Skeletal muscle tissue (tissue), 4 donors: ENCODE data around the gene EIF2S2. TPM values are rescaled to one million over a fixed set of nuclear protein-coding genes. Genes with fewer than 3 reads are reported as not detected.
A peak's percentile ranks its signal among the peaks of the same experiment; 100 is the strongest.

Source experiments
- H3K27ac ChIP-seq: one replicate; pipeline ENCODE4 v1.7.0; 2013; ENCODE audit warnings: mild to moderate bottlenecking, low read depth, low read length, inconsistent platforms
- H3K27me3 ChIP-seq, 3 donors: one replicate each; pipeline ENCODE4 v1.7.0; 2013; ENCODE audit warnings: low read length in 3 of 3; ENCODE audit not compliant: control insufficient read depth in 3 of 3, insufficient read depth in 3 of 3
- H3K36me3 ChIP-seq, 3 donors: one replicate each; pipeline ENCODE4 v1.7.0; 2013; ENCODE audit warnings: low read length in 3 of 3; ENCODE audit not compliant: control insufficient read depth in 3 of 3, insufficient read depth in 3 of 3
- H3K4me1 ChIP-seq, 3 donors: one replicate each; pipeline ENCODE4 v1.7.0; 2013; ENCODE audit warnings: low read length in 3 of 3, mild to moderate bottlenecking in 3 of 3; ENCODE audit not compliant: control insufficient read depth in 3 of 3, insufficient read depth in 3 of 3
- H3K4me3 ChIP-seq, 3 donors: one replicate each; pipeline ENCODE4 v1.7.0; 2013; ENCODE audit warnings: low read length in 3 of 3
- H3K9ac ChIP-seq, 3 donors: one replicate each; pipeline ENCODE4 v1.7.0; 2013; ENCODE audit warnings: low read length in 3 of 3, mild to moderate bottlenecking in 3 of 3, moderate library complexity in 2 of 3, low read depth in 1 of 3
- H3K9me3 ChIP-seq, 3 donors: one replicate each; pipeline ENCODE4 v1.7.0; 2013; ENCODE audit warnings: low read length in 3 of 3; ENCODE audit not compliant: control insufficient read depth in 3 of 3
- total RNA-seq: library from RNA; depleted of rRNA; stranded (reverse); fragments of >200 nt; gene quantifications from one replicate; pipeline ENCODE4 v1.2.3, GENCODE V29; 2014
- donor health status: Osteomylitis.

Gene EIF2S2
- total RNA-seq, 1 donor from 2014 or later = 35.5 TPM

- Histone ChIP-seq H3K4me3 (no peak overlapping the region), H3K9ac (no peak overlapping the region), H3K36me3 (peaks cover 4 to 8% (median 6%) of the 10 kb centered on the region in 3 donors), H3K27ac (peak overlapping the region; percentile 38), H3K4me1 (peaks cover 23 to 36% (median 24%) of the 10 kb centered on the region in 3 donors), H3K27me3 (no peaks in the 10 kb centered on the region), H3K9me3 (no peaks in the 10 kb centered on the region)
Measured at GRCh38 chr20:34069341-34070078, 42.5 kb downstream of the EIF2S2 start.

GRCh38 chr20:34068001-34068400 lies 44.0 kb downstream of the EIF2S2 start:
- Histone ChIP-seq H3K4me1 (peaks cover 15 to 26% (median 21%) of the 10 kb centered on the region in 3 donors), H3K27me3 (no peaks in the 10 kb centered on the region), H3K4me3 (no peak overlapping the region), H3K9ac (no peak overlapping the region), H3K9me3 (no peaks in the 10 kb centered on the region), H3K36me3 (peaks cover 0 to 4% (median 0%) of the 10 kb centered on the region in 3 donors), H3K27ac (no peak overlapping the region)

DNA sequence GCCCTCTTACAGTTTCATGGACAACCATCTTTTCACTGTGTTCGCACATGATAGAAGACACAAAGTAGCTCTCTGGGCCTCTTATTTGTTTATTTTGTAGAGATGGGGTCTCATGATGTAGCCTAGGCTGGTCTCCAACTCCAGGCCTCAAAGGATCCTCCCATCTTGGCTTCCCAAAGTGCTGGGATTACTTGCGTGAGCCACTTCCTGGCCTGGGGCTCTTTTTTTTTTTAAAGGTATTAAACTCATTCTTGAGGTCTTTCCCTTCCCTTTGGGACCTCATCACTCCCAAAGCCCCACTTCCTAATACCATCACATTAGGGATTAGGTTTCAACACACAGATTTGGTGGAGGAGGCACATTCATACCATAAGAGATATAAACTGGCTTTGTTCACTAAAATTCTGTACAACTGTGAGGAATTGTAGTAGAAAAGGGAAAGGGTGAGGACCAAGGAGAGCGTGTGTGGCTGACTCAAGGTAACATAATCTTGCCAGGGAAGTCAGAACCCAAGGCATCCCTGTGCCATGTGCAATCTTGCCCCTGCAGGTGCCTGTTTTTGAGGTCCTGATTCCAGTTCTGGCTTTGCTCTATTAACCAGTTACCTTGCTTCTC lies 45.5 kb downstream of the EIF2S2 start:
- Histone ChIP-seq H3K4me3 (no peak overlapping the region), H3K9me3 (no peaks in the 10 kb centered on the region), H3K4me1 (peaks cover 15 to 26% (median 21%) of the 10 kb centered on the region in 3 donors), H3K9ac (no peak overlapping the region), H3K27ac (no peak overlapping the region), H3K27me3 (no peaks in the 10 kb centered on the region), H3K36me3 (no peaks in the 10 kb centered on the region)

DNA sequence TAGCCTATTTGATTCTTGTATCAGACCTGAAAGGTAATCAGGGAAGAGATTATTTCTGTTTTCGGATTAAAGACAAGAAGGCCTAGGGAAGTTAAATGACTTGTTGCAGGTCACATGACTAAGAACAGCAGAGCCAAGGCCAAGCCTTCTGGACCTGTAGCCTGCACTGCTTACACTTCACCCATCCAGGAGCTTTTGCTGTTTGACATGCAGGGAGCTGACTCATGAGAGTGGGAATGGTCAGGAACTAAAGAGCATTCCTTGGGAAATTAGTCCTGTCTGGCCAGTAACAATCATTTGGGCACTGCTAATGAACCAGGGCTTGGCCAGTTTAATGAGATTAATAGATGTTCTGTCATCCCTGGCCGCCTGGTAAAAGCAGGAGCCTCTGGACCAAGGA lies 46.8 kb downstream of the EIF2S2 start:
- Histone ChIP-seq H3K4me3 (no peak overlapping the region), H3K27ac (no peak overlapping the region), H3K9me3 (no peaks in the 10 kb centered on the region), H3K36me3 (no peaks in the 10 kb centered on the region), H3K4me1 (peaks cover 15 to 26% (median 21%) of the 10 kb centered on the region in 3 donors), H3K27me3 (no peaks in the 10 kb centered on the region), H3K9ac (no peak overlapping the region)

DNA sequence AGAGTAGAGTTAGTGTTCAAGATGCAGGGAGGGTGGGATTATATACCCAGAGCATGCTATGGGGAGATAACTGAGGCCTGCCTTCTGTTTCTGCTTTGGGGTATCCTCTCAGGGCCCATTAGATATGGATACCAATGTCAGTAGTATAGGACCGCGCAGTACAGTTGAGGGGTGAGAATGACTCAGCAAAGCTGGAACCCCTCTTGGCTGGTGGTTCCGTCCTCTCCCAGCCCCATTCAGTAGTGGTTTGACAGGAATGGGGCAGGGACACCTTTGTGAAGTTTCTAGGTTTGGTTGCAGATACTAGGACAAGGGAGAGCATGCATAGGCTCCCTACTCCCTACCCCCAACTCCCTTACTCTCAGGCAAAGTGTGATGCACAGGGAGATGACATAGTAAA lies 47.8 kb downstream of the EIF2S2 start:
- peaks cover 10 to 22% (median 16%) of the 10 kb centered on the region in 3 donors for H3K4me1 ChIP-seq

GRCh38 chr20:34062570-34063482 lies 49.2 kb downstream of the EIF2S2 start:
- H3K9ac ChIP-seq = peak overlapping the region in 1 of 3 donors; percentile 53
- no peaks in the 10 kb centered on the region for H3K9me3 ChIP-seq
- peaks cover 7 to 16% (median 9%) of the 10 kb centered on the region in 3 donors for H3K4me1 ChIP-seq
- no peak overlapping the region for H3K27ac ChIP-seq
- no peaks in the 10 kb centered on the region for H3K27me3 ChIP-seq
- H3K36me3 ChIP-seq = no peaks in the 10 kb centered on the region
- H3K4me3 ChIP-seq = no peak overlapping the region

More for the DNA sequence above, 47.8 kb downstream of the EIF2S2 start:
- Histone ChIP-seq H3K36me3 (no peaks in the 10 kb centered on the region), H3K9me3 (no peaks in the 10 kb centered on the region), H3K4me3 (no peak overlapping the region), H3K9ac (no peak overlapping the region), H3K27ac (no peak overlapping the region), H3K27me3 (no peaks in the 10 kb centered on the region)

DNA sequence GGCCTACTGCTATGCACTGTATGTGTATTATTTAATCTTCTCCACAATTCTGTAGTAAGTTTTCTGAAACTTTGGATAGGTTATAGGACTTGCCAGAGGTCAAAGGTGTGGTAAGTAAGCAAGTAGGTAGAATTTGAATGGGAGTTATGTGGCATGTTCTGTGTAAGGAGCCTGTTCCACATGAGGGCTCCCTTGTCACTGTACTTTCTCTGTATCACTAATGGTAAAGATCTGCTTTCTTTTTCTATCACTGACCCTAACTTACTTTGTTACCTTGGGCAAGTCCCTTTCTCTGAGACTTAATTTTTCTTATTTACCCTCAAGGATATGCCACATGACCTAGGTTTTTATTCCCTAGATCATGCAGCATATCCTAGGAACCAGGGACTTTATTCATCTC lies 50.3 kb downstream of the EIF2S2 start:
- Histone ChIP-seq H3K9ac (no peak overlapping the region), H3K4me1 (peaks cover 7 to 16% (median 9%) of the 10 kb centered on the region in 3 donors), H3K4me3 (no peak overlapping the region), H3K36me3 (no peaks in the 10 kb centered on the region), H3K9me3 (no peaks in the 10 kb centered on the region), H3K27me3 (no peaks in the 10 kb centered on the region), H3K27ac (no peak overlapping the region)

GRCh38 chr20:34060970-34061369 lies 51.1 kb downstream of the EIF2S2 start:
- Histone ChIP-seq H3K4me3 (no peak overlapping the region), H3K27ac (no peak overlapping the region), H3K27me3 (no peaks in the 10 kb centered on the region), H3K36me3 (no peaks in the 10 kb centered on the region), H3K9me3 (no peaks in the 10 kb centered on the region), H3K4me1 (peaks cover 7 to 16% (median 9%) of the 10 kb centered on the region in 3 donors), H3K9ac (no peak overlapping the region)

GRCh38 chr20:34058831-34059230 lies 53.2 kb downstream of the EIF2S2 start:
- Histone ChIP-seq H3K4me1 (peaks cover 2 to 7% (median 3%) of the 10 kb centered on the region in 3 donors), H3K27me3 (no peaks in the 10 kb centered on the region), H3K9ac (no peak overlapping the region), H3K4me3 (no peak overlapping the region), H3K9me3 (no peaks in the 10 kb centered on the region), H3K27ac (no peak overlapping the region), H3K36me3 (no peaks in the 10 kb centered on the region)
